GM18909 (cell line): ENCODE results near the gene ANGEL1.

Experiments used
- ATAC-seq: cut with Tn5 transposase; IDR thresholded peaks from one replicate; pipeline ENCODE4 v1.9.1; 2021; ENCODE audit warnings: mild to moderate bottlenecking; ENCODE audit not compliant: unreplicated experiment, poor library complexity

Gene ANGEL1, protein sequence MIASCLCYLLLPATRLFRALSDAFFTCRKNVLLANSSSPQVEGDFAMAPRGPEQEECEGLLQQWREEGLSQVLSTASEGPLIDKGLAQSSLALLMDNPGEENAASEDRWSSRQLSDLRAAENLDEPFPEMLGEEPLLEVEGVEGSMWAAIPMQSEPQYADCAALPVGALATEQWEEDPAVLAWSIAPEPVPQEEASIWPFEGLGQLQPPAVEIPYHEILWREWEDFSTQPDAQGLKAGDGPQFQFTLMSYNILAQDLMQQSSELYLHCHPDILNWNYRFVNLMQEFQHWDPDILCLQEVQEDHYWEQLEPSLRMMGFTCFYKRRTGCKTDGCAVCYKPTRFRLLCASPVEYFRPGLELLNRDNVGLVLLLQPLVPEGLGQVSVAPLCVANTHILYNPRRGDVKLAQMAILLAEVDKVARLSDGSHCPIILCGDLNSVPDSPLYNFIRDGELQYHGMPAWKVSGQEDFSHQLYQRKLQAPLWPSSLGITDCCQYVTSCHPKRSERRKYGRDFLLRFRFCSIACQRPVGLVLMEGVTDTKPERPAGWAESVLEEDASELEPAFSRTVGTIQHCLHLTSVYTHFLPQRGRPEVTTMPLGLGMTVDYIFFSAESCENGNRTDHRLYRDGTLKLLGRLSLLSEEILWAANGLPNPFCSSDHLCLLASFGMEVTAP

GRCh38 chr14:76812422-76813383, at the start of gene ANGEL1:
Gene ANGEL1 (minus strand): TSS chr14:76812882. CDS start chr14:76812827, 55 bp downstream.
- ATAC-seq = peak; percentile 85

DNA sequence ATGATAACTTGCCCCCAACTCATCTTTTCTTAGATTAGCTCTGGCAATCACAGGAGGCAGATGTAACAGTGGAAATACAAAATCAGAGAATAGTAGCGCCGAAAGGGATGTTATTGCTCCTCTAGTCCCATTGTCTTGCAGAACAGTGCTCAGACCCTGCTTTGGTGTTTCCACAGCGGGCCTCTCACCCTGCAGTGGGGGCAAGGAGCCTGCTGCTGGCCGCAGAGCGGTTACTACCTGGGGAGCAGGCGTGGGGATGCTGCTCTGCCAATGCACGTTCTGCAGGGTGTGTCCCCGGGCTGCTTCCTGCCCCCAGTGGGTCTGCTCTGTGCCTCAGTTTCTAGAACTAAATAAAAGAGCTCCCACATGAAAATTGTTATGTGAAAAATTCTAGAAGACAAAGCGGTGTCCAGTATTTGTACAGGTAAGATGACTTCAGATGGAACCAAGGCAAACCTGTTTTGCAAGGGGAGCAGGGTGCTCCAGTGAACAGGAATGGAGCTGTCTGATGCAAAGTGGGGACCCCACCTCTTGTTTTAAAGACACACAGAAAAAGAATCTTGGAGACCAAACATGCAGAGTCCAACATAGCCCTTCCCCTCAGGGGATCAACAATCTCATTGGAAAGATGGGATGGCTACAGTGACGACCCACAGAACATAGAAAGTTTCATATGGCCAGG, 49.0 kb upstream of the ANGEL1 start:
- ATAC-seq = no peak

GRCh38 chr14:76856769-76857168, 44.1 kb upstream of the ANGEL1 start:
- no peak for ATAC-seq

DNA sequence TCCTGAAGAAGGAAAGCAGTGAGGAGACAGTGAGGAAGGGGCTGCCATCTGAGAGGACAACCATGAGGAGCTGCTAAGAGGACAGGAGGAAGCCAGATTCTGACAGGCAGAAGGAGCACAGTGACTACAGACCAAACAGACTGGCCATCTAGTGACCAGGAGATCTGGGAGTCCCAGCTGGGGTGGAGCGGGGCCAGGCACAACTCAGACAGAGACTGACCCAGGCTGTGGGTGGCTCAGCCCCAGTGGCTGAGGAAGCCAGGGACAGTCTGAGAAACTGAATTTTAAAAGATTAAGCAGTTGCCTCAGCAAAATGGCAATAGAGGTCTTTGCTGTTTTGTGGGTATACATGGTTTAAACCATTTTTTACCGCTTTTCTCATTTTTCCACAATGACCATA, 42.4 kb upstream of the ANGEL1 start:
- no peak for ATAC-seq

- ATAC-seq = no peak
Measured at GRCh38 chr14:76848879-76849278, 36.2 kb upstream of the ANGEL1 start.

- ATAC-seq = no peak
Measured at GRCh38 chr14:76846331-76847047, 33.8 kb upstream of the ANGEL1 start.

DNA sequence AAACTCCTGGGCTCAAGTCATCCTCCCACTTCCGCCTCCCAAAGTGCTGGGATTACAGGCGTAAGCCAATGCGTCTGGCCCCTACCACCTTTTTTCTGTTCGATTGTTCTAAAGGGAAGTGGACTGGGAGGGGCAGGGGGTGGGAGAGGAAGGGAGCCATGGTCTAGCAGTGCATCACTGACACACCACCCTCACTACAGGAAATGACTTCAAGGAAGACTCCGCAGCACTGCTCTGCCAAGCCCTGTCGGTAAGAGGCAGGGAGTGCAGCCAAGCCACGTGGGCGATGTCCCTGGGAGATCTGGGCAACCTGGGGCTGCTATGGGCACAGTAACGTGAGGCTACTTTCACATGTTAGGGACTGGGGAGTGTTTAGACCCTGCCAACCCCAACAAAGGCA, 31.5 kb upstream of the ANGEL1 start:
- ATAC-seq = no peak

DNA sequence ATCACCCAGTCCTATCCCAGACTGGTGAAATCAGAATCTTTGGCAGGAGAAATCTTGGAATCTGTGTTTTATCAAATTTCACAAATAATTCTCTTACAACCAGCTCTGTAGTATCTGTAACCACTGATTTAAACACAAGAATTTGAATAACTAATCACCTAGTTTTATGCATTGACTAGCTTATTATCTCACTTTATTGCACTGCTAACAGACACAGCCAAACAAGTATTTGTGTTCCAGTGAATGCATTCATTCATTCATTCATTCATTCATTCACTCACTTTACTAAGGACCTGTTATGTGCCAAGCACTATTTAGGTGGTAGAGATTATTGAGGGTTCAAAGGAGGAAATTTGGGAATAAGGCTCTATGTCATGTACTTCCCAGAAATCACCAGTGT, 29.7 kb upstream of the ANGEL1 start:
- no peak for ATAC-seq

GRCh38 chr14:76837524-76837923, 24.8 kb upstream of the ANGEL1 start:
- no peak for ATAC-seq

DNA sequence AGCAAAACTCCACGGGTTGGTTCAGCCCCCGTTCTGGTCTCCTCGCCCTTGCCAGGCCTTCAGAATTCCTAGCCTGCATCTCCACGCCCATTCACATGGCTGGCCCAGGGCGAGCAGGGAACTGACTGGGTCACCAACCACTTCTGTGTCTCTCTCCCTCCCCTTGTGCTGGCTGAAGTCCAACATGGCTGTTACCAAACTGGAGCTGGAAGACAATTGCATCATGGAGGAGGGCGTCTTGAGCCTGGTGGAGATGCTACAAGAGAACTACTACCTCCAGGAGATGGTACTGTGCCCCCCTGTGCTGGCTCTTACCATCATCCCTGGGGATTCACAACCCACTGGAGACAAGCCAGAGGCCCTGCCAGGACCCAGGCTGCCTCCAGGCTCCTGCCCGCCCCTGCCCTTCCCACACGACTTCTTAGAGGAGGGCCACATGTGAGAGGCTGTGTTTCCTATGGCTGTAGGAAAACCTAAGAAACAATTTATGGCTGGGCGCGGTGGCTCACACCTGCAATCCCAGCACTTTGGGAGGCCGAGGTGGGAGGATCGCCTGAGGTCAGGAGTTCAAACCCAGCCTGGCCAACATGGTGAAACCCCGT, 23.4 kb upstream of the ANGEL1 start:
- ATAC-seq = no peak

DNA sequence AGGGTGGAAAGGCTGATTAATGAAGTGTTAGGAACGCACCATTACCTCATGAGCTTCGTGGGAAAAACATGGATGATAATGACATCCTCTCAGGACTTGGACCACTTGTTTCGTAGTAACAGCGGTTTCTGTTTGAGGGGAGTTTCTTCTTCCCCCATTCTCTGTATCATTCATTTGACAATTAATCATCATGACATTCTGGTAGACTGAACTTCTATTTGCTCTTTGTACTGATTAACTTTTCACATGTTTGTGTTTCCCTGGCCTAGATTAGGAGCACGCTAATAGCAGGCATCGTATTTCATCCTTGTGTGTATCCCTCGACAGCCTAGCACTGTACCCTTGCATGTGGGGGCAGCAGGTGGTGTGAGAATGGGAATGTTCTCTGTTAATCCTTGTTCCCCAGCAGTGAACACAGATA, 21.6 kb upstream of the ANGEL1 start:
- no peak for ATAC-seq

- ATAC-seq = no peak
Measured at GRCh38 chr14:76833011-76833410, 20.3 kb upstream of the ANGEL1 start.

GRCh38 chr14:76832503-76832988, 19.9 kb upstream of the ANGEL1 start:
- ATAC-seq = no peak

DNA sequence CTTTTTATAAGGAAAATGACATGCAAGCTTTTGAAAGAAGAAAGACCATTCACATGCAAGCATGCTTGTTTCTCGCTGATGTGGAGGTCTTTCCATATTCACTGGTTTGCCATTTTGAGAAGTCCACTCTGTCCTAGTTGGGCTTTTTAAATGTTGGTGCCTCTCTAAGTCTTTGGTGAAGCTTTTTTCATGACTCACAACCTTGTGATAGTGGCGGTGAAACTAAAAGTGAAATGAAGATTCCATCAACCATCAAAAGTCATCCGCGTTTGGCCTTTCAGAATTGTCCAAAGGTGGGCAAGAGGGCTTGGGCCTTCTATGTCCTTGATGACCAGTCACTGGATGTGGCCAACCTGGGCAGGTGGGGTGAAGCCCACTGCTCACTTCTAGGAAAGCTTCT, 17.9 kb upstream of the ANGEL1 start:
- ATAC-seq = no peak

GRCh38 chr14:76829650-76830421, 17.2 kb upstream of the ANGEL1 start:
- no peak for ATAC-seq

DNA sequence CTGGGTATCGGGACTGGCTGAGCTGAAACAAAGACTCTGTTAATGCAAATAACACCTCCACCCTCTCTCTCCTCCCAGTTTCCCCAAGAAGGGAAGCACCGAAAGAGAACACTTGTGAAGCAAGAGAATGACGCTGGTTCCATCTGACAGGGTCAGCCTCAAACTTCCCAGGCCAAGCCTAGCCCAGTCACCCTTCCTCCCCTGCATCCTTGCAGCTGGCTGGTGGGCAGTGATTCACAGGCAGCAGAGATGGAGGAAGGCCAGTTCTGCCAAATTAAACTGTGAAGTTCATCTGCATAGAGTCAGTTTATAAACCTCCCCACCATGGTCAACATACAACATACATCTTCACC, 16.3 kb upstream of the ANGEL1 start:
- ATAC-seq = no peak

GRCh38 chr14:76828339-76829012, 15.8 kb upstream of the ANGEL1 start:
- ATAC-seq = no peak
